Liver (tissue), 9 donors: ENCODE results near the gene HRC. TPM values are rescaled to one million over a fixed set of nuclear protein-coding genes. Genes with fewer than 3 reads are reported as not detected.
A peak's percentile ranks its signal among the peaks of the same experiment; 100 is the strongest.

Experiments
- DNase-seq: peaks from one replicate; pipeline ENCODE4 v3.0.0-alpha.2; 2017; ENCODE audit warnings: low spot score
- H3K27ac ChIP-seq, 2 donors: one replicate each; pipeline ENCODE4 v1.7.0; 2013; ENCODE audit warnings: inconsistent platforms in 2 of 2, low read length in 2 of 2, control low read depth in 1 of 2, low read depth in 1 of 2, mild to moderate bottlenecking in 1 of 2
- H3K27me3 ChIP-seq, 4 donors: one replicate each; pipeline versions ENCODE4 v1.6.1 to v1.7.0; 2013; ENCODE audit warnings: low read length in 3 of 4, inconsistent platforms in 1 of 4, mild to moderate bottlenecking in 1 of 4, moderate library complexity in 1 of 4; ENCODE audit not compliant: control insufficient read depth in 4 of 4, insufficient read depth in 4 of 4
- H3K36me3 ChIP-seq, 4 donors: one replicate each; pipeline versions ENCODE4 v1.6.1 to v1.7.0; 2013; ENCODE audit warnings: low read length in 3 of 4, mild to moderate bottlenecking in 3 of 4, low read depth in 1 of 4, moderate library complexity in 1 of 4; ENCODE audit not compliant: control insufficient read depth in 4 of 4, insufficient read depth in 3 of 4
- H3K4me1 ChIP-seq, 4 donors: one replicate each; pipeline versions ENCODE4 v1.6.1 to v1.7.0; 2013; ENCODE audit warnings: low read length in 3 of 4, mild to moderate bottlenecking in 3 of 4, moderate library complexity in 1 of 4; ENCODE audit not compliant: control insufficient read depth in 4 of 4, insufficient read depth in 4 of 4
- H3K4me3 ChIP-seq, 3 donors: one replicate each; pipeline versions ENCODE4 v1.6.1 to v1.7.0; 2013; ENCODE audit warnings: low read length in 3 of 3, control low read depth in 1 of 3, low read depth in 1 of 3, mild to moderate bottlenecking in 1 of 3
- H3K9ac ChIP-seq, 2 donors: one replicate each; pipeline ENCODE4 v1.7.0; 2013; ENCODE audit warnings: low read length in 2 of 2, mild to moderate bottlenecking in 2 of 2, moderate library complexity in 2 of 2, control low read depth in 1 of 2, low read depth in 1 of 2
- H3K9me3 ChIP-seq, 4 donors: one replicate each; pipeline versions ENCODE4 v1.6.1 to v1.7.0; 2013; ENCODE audit warnings: low read length in 3 of 4; ENCODE audit not compliant: control insufficient read depth in 4 of 4
- CTCF ChIP-seq: fragments of 150-350 bp; IDR thresholded peaks from 2 replicates; pipeline ENCODE4 v1.5.1; 2017; ENCODE audit warnings: improper control_type of control experiment, low read depth, low read length; ENCODE audit not compliant: missing input control
- EGR1 ChIP-seq, 2 donors: IDR thresholded peaks; 2 replicates each; pipeline ENCODE4 v1.6.1; 2016 to 2018; ENCODE audit warnings: antibody characterized with exemption in 2 of 2, low read depth in 2 of 2
- FOXA1 ChIP-seq: IDR thresholded peaks from 2 replicates; pipeline ENCODE4 v1.6.1; 2016; ENCODE audit warnings: antibody characterized with exemption
- FOXA2 ChIP-seq: IDR thresholded peaks from 2 replicates; pipeline ENCODE4 v1.6.1; 2016; ENCODE audit warnings: antibody characterized with exemption
- GABPA ChIP-seq, 2 donors: IDR thresholded peaks in 1 of 2; conservative IDR thresholded peaks in 1 of 2; 2 replicates each; pipeline ENCODE4 v1.6.1; 2016; ENCODE audit warnings: antibody characterized with exemption in 2 of 2, mild to moderate bottlenecking in 1 of 2, moderate library complexity in 1 of 2
- HNF4A ChIP-seq, 2 donors: conservative IDR thresholded peaks; 2 replicates each; pipeline ENCODE4 v1.6.1; 2016; ENCODE audit warnings: antibody characterized with exemption in 2 of 2, mild to moderate bottlenecking in 2 of 2
- MAX ChIP-seq: IDR thresholded peaks from 2 replicates; pipeline ENCODE4 v1.6.1; 2016; ENCODE audit warnings: antibody characterized with exemption
- NR2F2 ChIP-seq: IDR thresholded peaks from 2 replicates; pipeline ENCODE4 v1.6.1; 2016; ENCODE audit warnings: antibody characterized with exemption
- RAD21 ChIP-seq, 2 donors: IDR thresholded peaks; 2 replicates each; pipeline ENCODE4 v1.6.1; 2016; ENCODE audit warnings: antibody characterized with exemption in 2 of 2, mild to moderate bottlenecking in 2 of 2
- REST ChIP-seq: IDR thresholded peaks from 2 replicates; pipeline ENCODE4 v1.6.1; 2016; ENCODE audit warnings: antibody characterized with exemption, mild to moderate bottlenecking
- RXRA ChIP-seq, 2 donors: IDR thresholded peaks; 2 replicates each; pipeline ENCODE4 v1.6.1; 2017 to 2018; ENCODE audit warnings: antibody characterized with exemption in 2 of 2, mild to moderate bottlenecking in 1 of 2
- SP1 ChIP-seq: IDR thresholded peaks from 2 replicates; pipeline ENCODE4 v1.6.1; 2018; ENCODE audit warnings: antibody characterized with exemption, mild to moderate bottlenecking
- YY1 ChIP-seq: IDR thresholded peaks from 2 replicates; pipeline ENCODE4 v1.6.1; 2016; ENCODE audit warnings: antibody characterized with exemption, mild to moderate bottlenecking
- ZBTB33 ChIP-seq: IDR thresholded peaks from 2 replicates; pipeline ENCODE4 v1.6.1; 2016; ENCODE audit warnings: antibody characterized with exemption
- WGBS: extraction: QIAGEN DNeasy Blood & Tissue Kit; methylation state at CpG from one replicate; pipeline ENCODE4 v1.1.7; 2013; 5-methylcytosine and 5-hydroxymethylcytosine counted together
- polyA plus RNA-seq, 2 donors: library from polyadenylated mRNA; stranded (reverse) in 1 of 2; unstranded in 1 of 2; fragments of 200-250 nt in 1 of 2; fragments of >200 nt in 1 of 2; fragmentation: Nextera tagmentation in 1 of 2; extraction: Ambion mirVana in 1 of 2; gene quantifications; one replicate each; pipeline versions ENCODE4 v1.2.1 to v1.2.3, GENCODE V29; 2013 to 2015
- total RNA-seq, 2 donors: library from RNA; depleted of rRNA; stranded (reverse); fragments of >200 nt; gene quantifications; one replicate each; pipeline ENCODE4 v1.2.3, GENCODE V29; 2014
- donor health status: healthy.
- donor health status: healthy.
- donor health status: healthy.
- donor health status: healthy.
- donor health status: healthy.

Gene HRC
- total and polyA plus RNA-seq, 4 donors, result 0.25 to 1.2 (median 0.84) TPM

- no peak for TF ChIP-seq MAX
Measured at GRCh38 chr19:49145573-49146407, 9.4 kb downstream of the HRC start (continued).

- TF ChIP-seq ZBTB33, result no peak
- no peak for TF ChIP-seq FOXA2
- TF ChIP-seq NR2F2, result no peak
- no peak for TF ChIP-seq REST
- TF ChIP-seq MAX, result no peak
- TF ChIP-seq EGR1 (IDR thresholded peaks at IDR 0.05; ENCODE audit: low read depth in 2 of 2), result no peak
- TF ChIP-seq YY1, result no peak
- no peak for TF ChIP-seq FOXA1
- TF ChIP-seq CTCF, result no peak
- no peak for TF ChIP-seq SP1
- no peak for TF ChIP-seq HNF4A (conservative IDR thresholded peaks at IDR 0.05)
- TF ChIP-seq GABPA (IDR thresholded peaks at IDR 0.05 in 1 of 2, conservative IDR thresholded peaks at IDR 0.05 in 1 of 2), result no peak
- no peak for TF ChIP-seq RAD21 (IDR thresholded peaks at IDR 0.05)
- TF ChIP-seq RXRA (IDR thresholded peaks at IDR 0.05), result no peak
- H3K4me3 ChIP-seq, result peak overlapping the region in 2 of 3 donors; percentile 28 to 46
- no peak overlapping the region for H3K27ac ChIP-seq
- H3K27me3 ChIP-seq, result peaks cover 0 to 4% (median 0%) of the 10 kb centered on the region in 4 donors
- H3K4me1 ChIP-seq, result peaks cover 0 to 6% (median 2%) of the 10 kb centered on the region in 4 donors
- WGBS, result 9% methylated on average over 21 of the region's 21 CpGs
- H3K9ac ChIP-seq, result no peak overlapping the region
- peak; percentile 76 for DNase-seq
- no peaks in the 10 kb centered on the region for H3K36me3 ChIP-seq
- no peaks in the 10 kb centered on the region for H3K9me3 ChIP-seq
Measured at GRCh38 chr19:49142866-49143335, 12.3 kb downstream of the HRC start.
